ENCODE measurements around the gene ASB2. TPM values are rescaled to one million over a fixed set of nuclear protein-coding genes. Genes with fewer than 3 reads are reported as not detected.

The ASB2 gene
- total RNA-seq, 1 experiment from 2014 or later = not detected

DNA sequence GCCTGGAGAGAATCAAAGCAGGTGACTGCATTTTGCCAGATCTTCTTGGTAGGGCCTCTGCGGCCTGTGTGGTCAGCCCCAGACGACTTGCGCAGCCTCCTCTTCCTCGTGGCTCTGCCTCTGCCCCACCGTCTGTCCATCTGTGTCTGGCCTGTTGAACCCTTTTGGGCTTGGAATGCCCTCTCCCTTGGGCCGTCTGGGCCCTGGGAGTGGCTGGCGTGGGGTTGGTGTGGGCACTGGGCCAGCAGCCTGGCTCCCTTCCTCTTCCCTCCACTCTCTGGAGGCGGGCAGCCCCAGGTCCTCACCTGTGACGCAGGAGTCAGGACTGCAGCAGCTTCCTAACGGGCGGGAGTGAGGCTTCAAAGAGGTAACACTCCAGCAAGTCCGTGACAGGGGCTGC lies 11.0 kb upstream of the ASB2 start:
- Mint-ChIP-seq H3K27me3 (ENCODE audit: insufficient read depth, unreplicated experiment) (no peaks in the 10 kb centered on the region), H3K27ac (ENCODE audit: unreplicated experiment) (no peak overlapping the region), H3K4me1 (ENCODE audit: low read depth, unreplicated experiment) (no peaks in the 10 kb centered on the region), H3K9me3 (ENCODE audit: unreplicated experiment) (no peaks in the 10 kb centered on the region), H3K4me3 (ENCODE audit: unreplicated experiment) (no peak overlapping the region), H3K36me3 (ENCODE audit: insufficient read depth, unreplicated experiment) (no peaks in the 10 kb centered on the region)
- BruUV-seq (replicated peaks) = no TSS peak
- TF ChIP-seq, protein P1, sequence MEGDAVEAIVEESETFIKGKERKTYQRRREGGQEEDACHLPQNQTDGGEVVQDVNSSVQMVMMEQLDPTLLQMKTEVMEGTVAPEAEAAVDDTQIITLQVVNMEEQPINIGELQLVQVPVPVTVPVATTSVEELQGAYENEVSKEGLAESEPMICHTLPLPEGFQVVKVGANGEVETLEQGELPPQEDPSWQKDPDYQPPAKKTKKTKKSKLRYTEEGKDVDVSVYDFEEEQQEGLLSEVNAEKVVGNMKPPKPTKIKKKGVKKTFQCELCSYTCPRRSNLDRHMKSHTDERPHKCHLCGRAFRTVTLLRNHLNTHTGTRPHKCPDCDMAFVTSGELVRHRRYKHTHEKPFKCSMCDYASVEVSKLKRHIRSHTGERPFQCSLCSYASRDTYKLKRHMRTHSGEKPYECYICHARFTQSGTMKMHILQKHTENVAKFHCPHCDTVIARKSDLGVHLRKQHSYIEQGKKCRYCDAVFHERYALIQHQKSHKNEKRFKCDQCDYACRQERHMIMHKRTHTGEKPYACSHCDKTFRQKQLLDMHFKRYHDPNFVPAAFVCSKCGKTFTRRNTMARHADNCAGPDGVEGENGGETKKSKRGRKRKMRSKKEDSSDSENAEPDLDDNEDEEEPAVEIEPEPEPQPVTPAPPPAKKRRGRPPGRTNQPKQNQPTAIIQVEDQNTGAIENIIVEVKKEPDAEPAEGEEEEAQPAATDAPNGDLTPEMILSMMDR (IDR thresholded peaks at IDR 0.05; ENCODE audit: insufficient read depth in 1 of 2, low read depth in 1 of 2, low read length in 1 of 2, severe bottlenecking in 1 of 2, unreplicated experiment in 1 of 2) = no peak
- intact Hi-C loops (cut with micrococcal nuclease; ENCODE audit: unreplicated experiment) = no loop called here
- CTCF ChIA-PET = no interaction called here
- Histone ChIP-seq H3K27me3 (replicated peaks; ENCODE audit: control insufficient read depth, insufficient read depth, low read length) (no peaks in the 10 kb centered on the region), H3K4me1 (peaks cover 9% of the 10 kb centered on the region), H3K9me3 (no peaks in the 10 kb centered on the region), H3K4me3 (ENCODE audit: low read depth, low read length) (no peak overlapping the region), H3K36me3 (ENCODE audit: control insufficient read depth, insufficient read depth, low read length) (no peaks in the 10 kb centered on the region)
- POLR2A ChIA-PET = no interaction called here
- DNase-seq = no peak

DNA sequence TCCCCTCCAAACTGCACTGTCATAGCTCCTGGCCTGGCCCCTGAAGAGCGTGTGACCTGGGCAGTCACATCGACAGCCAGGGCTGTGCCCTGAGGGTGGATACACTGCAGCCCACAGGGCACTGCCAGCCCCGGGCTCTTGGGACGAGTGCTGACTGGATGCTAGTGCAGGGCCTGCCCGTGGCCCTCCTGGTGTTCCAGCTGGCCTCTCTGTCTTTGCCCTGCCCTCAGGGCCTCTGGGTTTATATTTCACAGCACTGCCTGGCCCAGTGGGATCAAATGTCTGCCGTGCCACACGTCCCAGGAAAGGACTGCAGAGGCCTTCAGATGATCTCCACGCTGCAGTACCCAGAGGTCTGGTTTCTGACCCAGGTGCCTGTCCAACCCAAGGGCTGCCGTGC lies 10.6 kb upstream of the ASB2 start:
- H3K4me3 ChIP-seq (ENCODE audit: low read depth, low read length) = no peak overlapping the region
- TF ChIP-seq, protein P1 (IDR thresholded peaks at IDR 0.05; ENCODE audit: insufficient read depth in 1 of 2, low read depth in 1 of 2, low read length in 1 of 2, severe bottlenecking in 1 of 2, unreplicated experiment in 1 of 2) = no peak
- no peaks in the 10 kb centered on the region for H3K9me3 Mint-ChIP-seq (ENCODE audit: unreplicated experiment)
- H3K4me1 Mint-ChIP-seq (ENCODE audit: low read depth, unreplicated experiment) = no peaks in the 10 kb centered on the region
- POLR2A ChIA-PET = no interaction called here
- no peak overlapping the region for H3K4me3 Mint-ChIP-seq (ENCODE audit: unreplicated experiment)
- no peaks in the 10 kb centered on the region for H3K36me3 ChIP-seq (ENCODE audit: control insufficient read depth, insufficient read depth, low read length)
- intact Hi-C loops (cut with micrococcal nuclease; ENCODE audit: unreplicated experiment) = no loop called here
- no peaks in the 10 kb centered on the region for H3K9me3 ChIP-seq
- H3K27ac Mint-ChIP-seq (ENCODE audit: unreplicated experiment) = no peak overlapping the region
- H3K27me3 Mint-ChIP-seq (ENCODE audit: insufficient read depth, unreplicated experiment) = no peaks in the 10 kb centered on the region
- peaks cover 9% of the 10 kb centered on the region for H3K4me1 ChIP-seq
- CTCF ChIA-PET = no interaction called here
- no peaks in the 10 kb centered on the region for H3K27me3 ChIP-seq (replicated peaks; ENCODE audit: control insufficient read depth, insufficient read depth, low read length)
- no peaks in the 10 kb centered on the region for H3K36me3 Mint-ChIP-seq (ENCODE audit: insufficient read depth, unreplicated experiment)
- DNase-seq = no peak
- no TSS peak for BruUV-seq (replicated peaks)

DNA sequence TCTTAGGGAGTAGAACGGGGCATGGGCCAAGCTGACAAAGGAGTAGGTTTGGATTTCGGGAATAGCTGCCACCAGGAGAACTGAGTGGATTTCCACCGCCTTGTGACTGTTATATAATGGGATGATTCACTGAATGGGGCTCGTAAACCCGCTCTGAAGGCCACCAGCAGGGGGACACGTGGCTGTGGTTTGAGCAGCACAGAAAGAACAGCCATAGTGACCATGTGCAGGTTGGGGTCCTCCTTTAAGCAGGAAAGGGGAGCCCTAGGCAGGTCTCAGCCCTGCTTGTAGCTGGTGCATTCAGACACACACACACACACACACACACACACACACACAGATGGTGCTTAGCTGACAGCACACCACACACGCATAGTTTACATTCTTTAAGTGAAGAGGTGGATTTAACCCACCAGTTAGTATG lies 8.6 kb upstream of the ASB2 start:
- POLR2A ChIA-PET = no interaction called here
- peak; percentile 67 for DNase-seq
- intact Hi-C loops (cut with micrococcal nuclease; ENCODE audit: unreplicated experiment) = loop anchor here (1.0 kb wide), 1 partner anchor 16 kb away; no protein-coding TSS in a partner anchor
- Mint-ChIP-seq H3K4me3 (ENCODE audit: unreplicated experiment) (no peak overlapping the region), H3K4me1 (ENCODE audit: low read depth, unreplicated experiment) (no peaks in the 10 kb centered on the region), H3K27me3 (ENCODE audit: insufficient read depth, unreplicated experiment) (no peaks in the 10 kb centered on the region), H3K36me3 (ENCODE audit: insufficient read depth, unreplicated experiment) (no peaks in the 10 kb centered on the region), H3K9me3 (ENCODE audit: unreplicated experiment) (no peaks in the 10 kb centered on the region), H3K27ac (ENCODE audit: unreplicated experiment) (no peak overlapping the region)
- BruUV-seq (replicated peaks) = no TSS peak
- TF ChIP-seq, protein P1 (IDR thresholded peaks at IDR 0.05; ENCODE audit: insufficient read depth in 1 of 2, low read depth in 1 of 2, low read length in 1 of 2, severe bottlenecking in 1 of 2, unreplicated experiment in 1 of 2) = peak; percentile 37 to 47
- H3K9me3 ChIP-seq = no peaks in the 10 kb centered on the region
- CTCF ChIA-PET = interaction anchor here (0.6 to 1.0 kb wide), 2 partner anchors 15 to 17 kb away, joined by 4 to 5 read pairs; no protein-coding TSS in a partner anchor
- no peaks in the 10 kb centered on the region for H3K27me3 ChIP-seq (replicated peaks; ENCODE audit: control insufficient read depth, insufficient read depth, low read length)
- H3K4me3 ChIP-seq (ENCODE audit: low read depth, low read length) = no peak overlapping the region
- H3K36me3 ChIP-seq (ENCODE audit: control insufficient read depth, insufficient read depth, low read length) = no peaks in the 10 kb centered on the region
- H3K4me1 ChIP-seq = peaks cover 9% of the 10 kb centered on the region
